PC-3 (cell line): ENCODE measurements around the gene GHRH.

Experiments
- EZH2 ChIP-seq: fragments of 300-600 bp; sonication (generic); IDR thresholded peaks from one replicate; pipeline ENCODE4 v1.6.1; 2017; ENCODE audit warnings: antibody characterized with exemption, mild to moderate bottlenecking, low read length; ENCODE audit not compliant: unreplicated experiment
- EZH2phosphoT487 ChIP-seq: fragments of 300-600 bp; sonication (generic); IDR thresholded peaks from 2 replicates; pipeline ENCODE4 v1.6.1; 2018; ENCODE audit warnings: mild to moderate bottlenecking, antibody characterized with exemption, low read length, borderline replicate concordance
- TF ChIP-seq, protein P1 (sequence below): fragments of 300-600 bp; sonication (generic); conservative IDR thresholded peaks from 2 replicates; pipeline ENCODE4 v1.5.1; 2017; ENCODE audit warnings: antibody characterized with exemption, low read depth, mild to moderate bottlenecking, low read length

DNA sequence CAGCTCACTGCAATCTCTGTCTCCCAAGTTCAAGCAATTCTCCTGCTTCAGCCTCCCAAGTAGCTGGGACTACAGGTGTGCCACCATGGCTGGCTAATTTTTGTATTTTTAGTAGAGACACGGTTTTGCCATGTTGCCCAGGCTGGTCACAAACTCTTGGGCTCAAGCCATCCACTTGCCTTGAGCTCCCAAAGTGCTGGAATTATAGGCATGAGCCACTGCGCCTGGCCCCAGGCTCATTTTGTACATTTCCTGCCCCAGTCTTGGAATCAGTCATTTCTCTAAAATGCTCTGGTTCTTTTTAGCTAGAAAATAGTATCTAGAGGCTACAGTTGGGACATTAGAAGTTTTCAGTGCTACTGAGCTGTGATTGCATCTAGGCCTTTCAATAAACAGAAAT is 41.4 kb upstream of the GHRH start:
- TF ChIP-seq, protein P1, sequence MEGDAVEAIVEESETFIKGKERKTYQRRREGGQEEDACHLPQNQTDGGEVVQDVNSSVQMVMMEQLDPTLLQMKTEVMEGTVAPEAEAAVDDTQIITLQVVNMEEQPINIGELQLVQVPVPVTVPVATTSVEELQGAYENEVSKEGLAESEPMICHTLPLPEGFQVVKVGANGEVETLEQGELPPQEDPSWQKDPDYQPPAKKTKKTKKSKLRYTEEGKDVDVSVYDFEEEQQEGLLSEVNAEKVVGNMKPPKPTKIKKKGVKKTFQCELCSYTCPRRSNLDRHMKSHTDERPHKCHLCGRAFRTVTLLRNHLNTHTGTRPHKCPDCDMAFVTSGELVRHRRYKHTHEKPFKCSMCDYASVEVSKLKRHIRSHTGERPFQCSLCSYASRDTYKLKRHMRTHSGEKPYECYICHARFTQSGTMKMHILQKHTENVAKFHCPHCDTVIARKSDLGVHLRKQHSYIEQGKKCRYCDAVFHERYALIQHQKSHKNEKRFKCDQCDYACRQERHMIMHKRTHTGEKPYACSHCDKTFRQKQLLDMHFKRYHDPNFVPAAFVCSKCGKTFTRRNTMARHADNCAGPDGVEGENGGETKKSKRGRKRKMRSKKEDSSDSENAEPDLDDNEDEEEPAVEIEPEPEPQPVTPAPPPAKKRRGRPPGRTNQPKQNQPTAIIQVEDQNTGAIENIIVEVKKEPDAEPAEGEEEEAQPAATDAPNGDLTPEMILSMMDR, result no peak
- TF ChIP-seq EZH2phosphoT487, result no peak
- no peak for TF ChIP-seq EZH2
